GM21723 (cell line): Measurements from ENCODE around the gene IDI1.
"Not testable (repeated sequence)": the region's sequence is repeated elsewhere in the genome, so short reads cannot be mapped to it uniquely, and the experiment has no call there.

Experiments
- ATAC-seq: cut with Tn5 transposase; IDR thresholded peaks from one replicate; pipeline ENCODE4 v1.9.1; 2021; ENCODE audit warnings: mild to moderate bottlenecking, moderate library complexity; ENCODE audit not compliant: unreplicated experiment

IDI1 gene

GRCh38 chr10:1036341-1036791 lies 12.6 kb downstream of the IDI1 start:
- peak; percentile 91 for ATAC-seq

- no peak for ATAC-seq
Observed at GRCh38 chr10:1035201-1035600, 13.7 kb downstream of the IDI1 start.

- no peak for ATAC-seq
Observed at GRCh38 chr10:1034758-1035157, 14.2 kb downstream of the IDI1 start.

DNA sequence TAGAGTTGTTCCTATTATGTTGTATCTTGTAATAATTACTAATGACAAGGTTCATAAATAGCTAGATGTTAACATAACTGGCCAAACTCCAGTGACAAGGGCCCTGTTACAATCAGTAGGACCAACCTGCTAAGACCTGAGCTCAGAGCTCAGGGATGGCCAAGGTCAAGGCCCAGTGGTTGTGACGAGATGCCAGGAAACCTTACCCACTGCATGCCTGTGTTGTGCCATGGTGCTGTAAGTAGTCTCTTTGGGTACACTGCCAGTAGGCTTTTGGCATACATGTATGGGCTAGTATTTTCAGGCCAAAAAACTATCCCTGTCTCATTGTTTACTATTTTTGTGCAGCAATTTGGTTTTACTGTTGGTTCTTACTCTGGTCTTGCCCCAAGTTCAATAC lies 15.3 kb downstream of the IDI1 start:
- no peak for ATAC-seq

DNA sequence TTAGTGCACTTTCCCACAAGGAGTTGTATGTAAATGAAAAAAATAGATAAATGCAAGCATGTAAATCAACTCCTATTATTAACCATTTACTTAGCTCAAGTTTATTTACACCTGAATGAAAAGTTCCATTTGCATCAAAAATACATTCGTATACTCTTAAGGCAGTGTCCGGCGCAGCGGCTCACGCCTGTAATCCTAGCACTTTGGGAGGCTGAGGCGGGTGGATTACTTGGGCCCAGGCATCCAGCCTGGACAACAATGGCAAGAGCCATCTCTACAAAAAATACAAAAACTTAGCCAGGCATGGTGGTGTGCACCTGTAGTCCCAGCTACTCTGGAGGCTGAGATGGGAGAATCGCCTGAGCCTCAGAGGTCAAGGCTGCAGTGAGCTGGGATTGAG lies 19.1 kb downstream of the IDI1 start:
- ATAC-seq = no peak

GRCh38 chr10:1026578-1026977 lies 22.3 kb downstream of the IDI1 start:
- ATAC-seq = no peak

DNA sequence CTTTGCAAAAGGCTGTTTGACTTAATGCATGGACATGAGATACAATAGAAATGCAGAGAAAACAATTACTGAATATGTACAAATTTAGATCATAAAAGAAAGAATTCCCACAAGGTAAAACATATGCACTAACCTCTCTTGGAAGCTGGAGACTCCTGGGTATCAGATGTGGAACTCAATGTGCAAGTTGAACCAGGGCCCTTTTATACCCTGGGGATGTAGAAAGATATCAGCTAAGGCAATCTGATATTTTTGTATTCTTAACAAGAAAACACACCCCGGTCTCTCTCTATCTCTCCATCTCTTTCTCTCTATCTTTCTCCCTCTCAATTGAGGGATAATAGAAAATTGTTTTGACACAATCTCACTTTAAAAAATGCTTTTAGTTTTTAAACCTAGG lies 23.2 kb downstream of the IDI1 start, which contains the start of gene IDI2:
IDI2 (minus strand) TSS at position 177 of the 400 bp plus-strand sequence. CDS start 1,136 bp downstream, outside the sequence.
- no peak for ATAC-seq

- no peak for ATAC-seq
Observed at GRCh38 chr10:1024103-1024502, 24.8 kb downstream of the IDI1 start.

DNA sequence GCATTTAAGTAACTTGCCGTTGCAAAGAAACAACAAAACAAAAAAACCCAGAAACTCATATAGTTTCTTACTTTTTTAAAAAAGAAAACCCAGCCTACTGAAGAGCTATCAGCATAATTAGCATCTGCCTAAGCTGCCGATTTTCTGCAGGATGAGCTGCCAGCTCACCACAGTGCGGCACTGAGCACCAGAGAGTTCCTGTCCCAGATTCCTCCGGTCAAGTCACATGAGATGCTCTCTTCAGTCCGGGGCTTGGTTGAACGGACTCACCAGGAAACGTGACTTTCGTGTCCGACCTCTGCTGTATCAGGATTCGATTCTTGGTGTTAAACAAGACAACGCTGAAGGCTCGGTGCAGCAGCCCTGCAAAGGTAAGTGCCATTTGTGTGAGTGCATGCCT lies 26.5 kb downstream of the IDI1 start:
- no peak for ATAC-seq

DNA sequence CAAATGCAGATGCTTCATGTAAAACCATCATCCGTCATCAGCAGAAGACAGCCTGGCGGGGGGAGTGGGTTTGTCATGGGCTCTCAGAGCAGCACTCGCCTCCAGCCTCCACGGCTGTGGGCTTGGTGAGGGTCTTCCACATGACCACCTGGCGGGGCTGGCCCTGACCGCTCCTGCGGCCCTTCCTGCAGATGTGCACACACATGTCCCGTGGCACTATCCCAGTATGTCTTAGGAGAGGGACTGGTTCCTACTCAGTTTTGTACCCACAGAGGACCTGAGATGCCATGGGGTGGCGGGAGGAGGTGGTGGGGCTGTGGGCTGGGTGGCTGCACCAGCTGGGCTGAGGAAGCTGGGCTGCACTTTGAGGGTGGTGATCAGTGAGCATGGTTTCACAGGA lies 28.0 kb downstream of the IDI1 start:
- no peak for ATAC-seq

DNA sequence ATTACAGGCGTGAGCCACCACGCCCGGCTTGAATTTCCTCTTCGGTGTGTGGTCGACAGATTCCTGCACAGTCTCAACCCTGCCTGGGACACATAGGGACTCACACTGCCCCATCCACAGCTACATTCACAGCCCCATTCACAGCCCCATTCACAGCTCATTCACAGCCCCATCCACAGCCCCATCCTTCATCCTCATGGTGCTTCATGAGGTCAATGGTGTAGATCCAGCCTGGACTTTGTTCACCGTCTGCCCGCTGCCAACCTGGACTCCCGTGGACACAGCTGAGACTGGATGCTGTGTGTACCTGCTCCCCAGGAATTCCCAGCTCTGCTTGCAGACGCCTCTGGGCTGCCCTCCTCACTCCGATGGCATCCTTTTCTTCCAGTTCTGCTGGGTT lies 28.5 kb downstream of the IDI1 start:
- no peak for ATAC-seq

- ATAC-seq = no peak
Observed at GRCh38 chr10:1019362-1019761, 29.6 kb downstream of the IDI1 start.

GRCh38 chr10:1015688-1016087 lies 33.2 kb downstream of the IDI1 start:
- no peak for ATAC-seq

DNA sequence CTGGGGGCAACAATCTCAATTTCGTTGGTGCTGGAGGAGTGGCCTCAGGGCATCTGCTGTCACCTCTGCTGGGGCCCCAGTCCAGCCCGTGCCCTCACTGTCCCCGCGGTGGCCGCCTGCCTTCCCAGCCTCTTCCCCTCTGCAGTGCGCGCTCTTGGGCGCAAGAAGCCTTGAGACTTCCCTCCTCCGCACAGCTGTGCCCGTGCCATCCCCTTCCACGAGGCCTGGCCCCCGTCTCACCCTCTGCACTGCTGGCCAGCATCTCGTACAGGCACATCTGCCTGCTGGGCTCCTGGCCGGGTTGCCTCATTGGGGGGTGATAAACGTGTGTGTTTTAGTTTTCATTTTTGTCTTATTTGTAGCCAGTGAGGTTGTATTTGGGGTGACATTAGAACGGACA lies 37.2 kb downstream of the IDI1 start:
- ATAC-seq = no peak

GRCh38 chr10:1010703-1011102 lies 38.2 kb downstream of the IDI1 start:
- no peak for ATAC-seq

DNA sequence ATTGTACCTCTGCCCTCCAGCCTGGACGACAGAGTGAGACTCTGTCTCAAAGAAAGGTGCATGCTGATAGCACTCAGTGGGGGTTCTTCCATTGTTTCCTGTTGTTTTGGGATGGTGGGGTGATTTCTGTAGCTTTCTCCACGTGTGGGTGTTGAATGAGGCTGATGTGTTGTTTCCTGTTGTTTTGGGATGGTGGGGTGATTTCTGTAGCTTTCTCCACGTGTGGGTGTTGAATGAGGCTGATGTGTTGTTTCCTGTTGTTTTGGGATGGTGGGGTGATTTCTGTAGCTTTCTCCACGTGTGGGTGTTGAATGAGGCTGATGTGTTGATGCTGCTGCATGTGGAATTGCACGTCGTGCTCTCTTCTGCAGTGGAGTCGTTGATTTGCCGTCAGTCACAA lies 39.0 kb downstream of the IDI1 start:
- not testable (repeated sequence) for ATAC-seq

DNA sequence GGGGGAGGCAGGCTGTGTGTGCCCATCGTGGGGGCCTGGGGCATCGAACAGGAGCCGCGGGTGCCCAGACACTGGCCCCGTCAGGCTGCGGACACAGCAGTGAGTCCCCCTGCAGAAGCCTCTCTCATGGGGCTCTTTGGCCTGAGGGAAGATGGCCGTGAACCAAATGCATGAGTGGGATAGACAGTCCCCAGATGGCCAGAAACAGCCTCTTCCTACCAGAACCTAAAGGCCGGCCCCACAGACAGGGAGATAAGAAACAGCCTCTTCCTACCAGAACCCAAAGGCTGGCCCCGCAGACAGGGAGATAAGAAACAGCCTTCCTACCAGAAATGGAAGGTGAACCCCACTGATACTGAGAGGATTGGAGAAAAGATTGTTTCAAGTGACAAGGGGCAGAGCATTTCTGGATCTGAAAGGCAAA lies 39.8 kb downstream of the IDI1 start:
- ATAC-seq = no peak

DNA sequence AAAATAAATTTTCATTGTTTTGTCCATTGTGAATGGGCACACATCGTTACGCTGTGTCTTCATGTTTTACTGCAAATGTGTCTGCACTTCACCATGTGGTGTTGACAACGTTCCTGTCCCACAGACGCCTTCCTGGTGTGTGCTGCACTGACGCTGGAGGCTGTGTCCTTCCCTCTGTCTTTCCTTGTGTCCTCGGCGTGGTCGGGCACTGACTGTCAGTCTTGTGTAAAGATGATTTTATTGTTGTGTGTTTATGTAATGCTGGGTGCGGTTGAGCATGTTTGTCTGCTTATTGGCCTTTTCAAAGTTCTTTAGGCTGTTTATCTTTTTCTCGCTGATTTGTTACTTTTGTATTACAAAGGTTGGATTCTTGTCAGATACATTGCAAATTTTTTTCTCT lies 41.3 kb downstream of the IDI1 start:
- no peak for ATAC-seq

- ATAC-seq = no peak
Observed at GRCh38 chr10:1006573-1006972, 42.3 kb downstream of the IDI1 start.

GRCh38 chr10:1003884-1004670 lies 44.8 kb downstream of the IDI1 start:
- no peak for ATAC-seq

DNA sequence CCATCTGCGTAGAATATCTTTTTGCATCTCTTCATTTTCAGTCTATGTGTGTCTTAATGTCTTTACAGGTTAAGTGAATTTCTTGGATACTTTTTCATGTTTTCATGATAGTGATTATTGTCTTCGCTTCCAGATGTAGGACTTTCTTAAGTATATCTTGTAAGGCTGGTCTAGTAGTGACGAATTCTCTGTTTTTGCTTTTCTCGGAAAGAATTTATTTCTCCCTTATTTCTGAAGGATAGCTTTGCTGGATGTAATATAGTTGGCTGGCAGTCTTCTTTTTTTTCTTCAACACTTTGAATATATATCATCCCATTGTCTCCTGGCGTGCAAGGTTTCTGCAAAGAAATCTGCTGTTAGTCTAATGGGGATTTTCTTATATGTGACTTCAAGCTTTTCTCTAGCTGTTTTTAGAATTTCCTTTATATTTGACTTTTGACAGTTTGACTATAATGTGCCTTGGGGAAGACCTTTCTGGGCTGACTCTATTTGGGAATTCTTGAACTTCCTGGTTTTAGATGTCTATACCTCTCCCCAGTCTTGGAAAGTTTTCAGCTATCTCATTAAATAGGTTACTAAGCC lies 46.4 kb downstream of the IDI1 start:
- ATAC-seq = no peak

DNA sequence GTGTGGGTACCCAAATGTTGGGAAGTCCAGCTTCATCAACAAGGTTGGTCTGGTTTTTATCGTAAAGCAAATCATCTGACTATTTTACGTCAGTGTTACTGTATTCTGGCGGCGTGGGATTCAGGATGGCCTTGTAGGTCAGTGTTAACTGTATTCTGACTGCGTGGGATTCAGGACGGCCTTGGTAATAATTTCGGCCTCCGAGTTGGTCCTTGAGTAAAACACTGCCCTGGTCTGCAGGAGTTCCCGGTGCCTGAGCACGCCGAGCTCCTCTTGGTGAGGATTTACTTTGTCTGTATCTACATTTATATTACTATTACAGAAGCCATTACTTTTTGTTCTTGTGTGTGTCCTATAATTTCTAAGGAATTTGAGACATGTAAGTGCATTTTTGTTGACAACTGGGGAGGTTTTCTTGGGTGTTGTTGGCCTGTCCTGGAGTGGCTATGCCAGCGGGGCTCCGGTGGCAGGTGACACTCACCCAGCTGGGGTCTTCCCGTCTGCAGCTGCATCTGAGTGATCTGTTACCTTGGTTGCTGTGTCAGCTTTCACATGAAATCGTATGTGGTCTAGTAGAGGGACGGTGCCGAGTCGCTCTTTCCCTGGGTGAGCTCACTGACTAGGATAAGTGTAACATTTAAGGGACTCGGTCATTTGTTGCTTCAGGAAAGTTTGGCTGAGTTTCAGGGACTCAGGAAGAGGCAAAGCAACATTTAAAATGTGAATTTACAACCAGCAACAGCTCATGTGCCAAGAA lies 51.5 kb downstream of the IDI1 start:
- ATAC-seq = no peak
